GM21825 (cell line): ENCODE results near the gene MUC5B.
"Not testable (repeated sequence)": the region's sequence is repeated elsewhere in the genome, so short reads cannot be mapped to it uniquely, and the experiment has no call there.

Experiments
- ATAC-seq: cut with Tn5 transposase; IDR thresholded peaks from one replicate; pipeline ENCODE4 v1.9.1; 2021; ENCODE audit warnings: mild to moderate bottlenecking, moderate library complexity; ENCODE audit not compliant: unreplicated experiment

Gene MUC5B

DNA sequence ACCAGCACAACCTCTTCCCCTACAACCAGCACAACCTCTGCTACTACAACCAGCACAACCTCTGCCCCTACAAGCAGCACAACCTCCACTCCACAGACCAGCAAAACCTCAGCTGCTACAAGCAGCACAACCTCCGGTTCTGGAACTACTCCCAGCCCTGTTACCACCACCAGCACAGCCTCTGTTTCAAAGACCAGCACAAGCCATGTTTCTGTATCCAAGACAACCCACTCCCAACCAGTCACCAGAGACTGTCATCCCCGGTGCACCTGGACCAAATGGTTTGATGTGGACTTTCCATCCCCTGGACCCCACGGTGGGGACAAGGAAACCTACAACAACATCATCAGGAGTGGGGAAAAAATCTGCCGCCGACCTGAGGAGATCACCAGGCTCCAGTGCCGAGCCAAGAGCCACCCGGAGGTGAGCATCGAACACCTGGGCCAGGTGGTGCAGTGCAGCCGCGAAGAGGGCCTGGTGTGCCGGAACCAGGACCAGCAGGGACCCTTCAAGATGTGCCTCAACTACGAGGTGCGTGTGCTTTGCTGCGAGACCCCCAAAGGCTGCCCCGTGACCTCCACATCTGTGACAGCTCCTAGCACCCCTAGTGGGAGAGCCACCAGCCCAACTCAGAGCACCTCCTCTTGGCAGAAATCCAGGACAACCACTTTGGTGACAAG lies 34.3 kb upstream of the MUC5B start:
- not testable (repeated sequence) for ATAC-seq

DNA sequence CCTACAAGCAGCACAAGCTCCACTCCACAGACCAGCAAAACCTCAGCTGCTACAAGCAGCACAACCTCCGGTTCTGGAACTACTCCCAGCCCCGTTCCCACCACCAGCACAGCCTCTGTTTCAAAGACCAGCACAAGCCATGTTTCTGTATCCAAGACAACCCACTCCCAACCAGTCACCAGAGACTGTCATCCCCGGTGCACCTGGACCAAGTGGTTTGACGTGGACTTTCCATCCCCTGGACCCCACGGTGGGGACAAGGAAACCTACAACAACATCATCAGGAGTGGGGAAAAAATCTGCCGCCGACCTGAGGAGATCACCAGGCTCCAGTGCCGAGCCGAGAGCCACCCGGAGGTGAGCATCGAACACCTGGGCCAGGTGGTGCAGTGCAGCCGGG lies 33.0 kb upstream of the MUC5B start:
- ATAC-seq: not testable (repeated sequence)

DNA sequence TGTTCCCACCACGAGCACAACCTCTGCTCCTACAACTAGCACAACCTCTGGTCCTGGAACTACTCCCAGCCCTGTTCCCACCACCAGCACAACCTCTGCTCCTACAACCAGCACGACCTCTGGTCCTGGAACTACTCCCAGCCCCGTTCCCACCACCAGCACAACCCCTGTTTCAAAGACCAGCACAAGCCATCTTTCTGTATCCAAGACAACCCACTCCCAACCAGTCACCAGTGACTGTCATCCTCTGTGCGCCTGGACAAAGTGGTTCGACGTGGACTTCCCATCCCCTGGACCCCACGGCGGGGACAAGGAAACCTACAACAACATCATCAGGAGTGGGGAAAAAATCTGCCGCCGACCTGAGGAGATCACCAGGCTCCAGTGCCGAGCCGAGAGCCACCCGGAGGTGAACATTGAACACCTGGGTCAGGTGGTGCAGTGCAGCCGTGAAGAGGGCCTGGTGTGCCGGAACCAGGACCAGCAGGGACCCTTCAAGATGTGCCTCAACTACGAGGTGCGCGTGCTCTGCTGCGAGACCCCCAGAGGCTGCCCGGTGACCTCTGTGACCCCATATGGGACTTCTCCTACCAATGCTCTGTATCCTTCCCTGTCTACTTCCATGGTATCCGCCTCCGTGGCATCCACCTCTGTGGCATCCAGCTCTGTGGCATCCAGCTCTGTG lies 30.9 kb upstream of the MUC5B start:
- ATAC-seq: not testable (repeated sequence)

DNA sequence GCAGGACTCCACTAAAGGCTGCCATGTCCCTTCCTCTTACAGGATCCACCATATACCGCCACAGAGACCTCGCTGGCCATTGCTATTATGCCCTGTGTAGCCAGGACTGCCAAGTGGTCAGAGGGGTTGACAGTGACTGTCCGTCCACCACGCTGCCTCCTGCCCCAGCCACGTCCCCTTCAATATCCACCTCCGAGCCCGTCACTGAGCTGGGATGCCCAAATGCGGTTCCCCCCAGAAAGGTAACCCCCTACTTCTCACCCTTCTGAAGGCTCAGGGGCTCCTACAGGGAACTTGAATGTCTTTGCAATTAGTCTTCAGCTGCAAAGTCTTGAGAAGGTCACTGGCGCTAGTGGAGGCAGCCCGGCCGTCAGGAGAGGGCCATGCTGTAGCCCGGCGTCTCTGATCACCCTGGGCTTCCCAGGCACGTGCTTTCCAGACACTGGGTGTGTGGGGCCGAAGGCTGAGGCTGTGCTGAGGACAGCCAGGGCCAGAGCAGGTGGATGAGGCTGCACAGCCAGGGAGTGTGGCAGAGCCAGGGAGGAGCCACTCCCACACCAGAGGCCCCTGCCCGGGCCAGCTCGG lies 30.0 kb upstream of the MUC5B start:
- ATAC-seq: no peak

DNA sequence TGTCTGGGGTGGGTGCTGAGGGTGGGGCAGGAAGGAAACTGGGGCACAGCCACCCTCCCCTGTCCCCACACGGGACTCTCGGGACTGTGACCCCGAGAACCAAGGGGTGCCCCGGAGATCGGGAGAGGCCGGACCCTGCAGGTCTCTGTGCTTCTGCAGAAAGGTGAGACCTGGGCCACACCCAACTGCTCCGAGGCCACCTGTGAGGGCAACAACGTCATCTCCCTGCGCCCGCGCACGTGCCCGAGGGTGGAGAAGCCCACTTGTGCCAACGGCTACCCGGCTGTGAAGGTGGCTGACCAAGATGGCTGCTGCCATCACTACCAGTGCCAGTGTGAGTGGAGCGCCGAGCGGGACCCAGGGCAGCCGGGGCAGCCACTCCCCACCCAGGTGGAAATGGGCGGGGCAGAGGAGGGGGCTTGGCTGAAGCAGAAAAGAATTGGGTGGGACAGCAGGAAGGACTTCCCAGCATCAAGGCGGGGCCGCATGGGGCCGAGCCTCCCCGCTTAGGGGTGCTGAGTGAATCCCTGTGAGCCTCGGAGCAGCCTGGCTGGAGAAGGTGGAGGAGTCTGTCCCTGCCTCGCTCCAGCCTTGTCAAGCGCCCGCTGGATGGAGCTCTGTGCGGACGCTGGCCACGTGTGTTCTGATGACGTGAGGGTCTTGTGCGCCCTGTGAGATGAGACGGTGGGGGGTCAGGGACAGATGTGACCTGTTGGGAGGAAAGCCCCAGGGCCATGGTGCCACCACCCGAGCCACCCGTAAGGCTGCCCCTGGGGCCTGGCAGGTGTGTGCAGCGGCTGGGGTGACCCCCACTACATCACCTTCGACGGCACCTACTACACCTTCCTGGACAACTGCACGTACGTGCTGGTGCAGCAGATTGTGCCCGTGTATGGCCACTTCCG lies 29.3 kb upstream of the MUC5B start:
- no peak for ATAC-seq

DNA sequence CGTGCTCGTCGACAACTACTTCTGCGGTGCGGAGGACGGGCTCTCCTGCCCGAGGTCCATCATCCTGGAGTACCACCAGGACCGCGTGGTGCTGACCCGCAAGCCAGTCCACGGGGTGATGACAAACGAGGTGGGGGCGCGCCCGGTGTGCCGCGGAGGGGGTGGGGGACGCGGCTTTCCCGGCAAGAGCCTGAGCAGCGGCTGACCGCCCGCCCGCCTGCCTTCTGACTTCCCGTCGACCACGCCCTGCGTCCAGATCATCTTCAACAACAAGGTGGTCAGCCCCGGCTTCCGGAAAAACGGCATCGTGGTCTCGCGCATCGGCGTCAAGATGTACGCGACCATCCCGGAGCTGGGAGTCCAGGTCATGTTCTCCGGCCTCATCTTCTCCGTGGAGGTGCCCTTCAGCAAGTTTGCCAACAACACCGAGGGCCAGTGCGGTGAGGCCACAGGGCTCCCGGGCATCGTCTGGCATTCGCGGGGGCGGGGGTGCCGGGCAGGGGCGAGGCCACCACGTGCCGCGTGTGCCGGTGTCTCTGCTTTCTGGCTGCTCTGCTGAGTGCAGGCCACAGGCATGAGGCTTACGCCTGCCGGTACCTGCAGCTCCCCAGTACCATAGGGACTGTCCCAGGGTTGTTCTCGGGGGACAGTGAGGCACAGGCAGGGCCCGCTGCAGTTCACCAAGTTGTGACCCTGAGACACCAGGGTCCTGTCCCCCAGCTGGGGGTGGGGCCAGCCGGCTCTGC lies 28.5 kb upstream of the MUC5B start:
- ATAC-seq: no peak

DNA sequence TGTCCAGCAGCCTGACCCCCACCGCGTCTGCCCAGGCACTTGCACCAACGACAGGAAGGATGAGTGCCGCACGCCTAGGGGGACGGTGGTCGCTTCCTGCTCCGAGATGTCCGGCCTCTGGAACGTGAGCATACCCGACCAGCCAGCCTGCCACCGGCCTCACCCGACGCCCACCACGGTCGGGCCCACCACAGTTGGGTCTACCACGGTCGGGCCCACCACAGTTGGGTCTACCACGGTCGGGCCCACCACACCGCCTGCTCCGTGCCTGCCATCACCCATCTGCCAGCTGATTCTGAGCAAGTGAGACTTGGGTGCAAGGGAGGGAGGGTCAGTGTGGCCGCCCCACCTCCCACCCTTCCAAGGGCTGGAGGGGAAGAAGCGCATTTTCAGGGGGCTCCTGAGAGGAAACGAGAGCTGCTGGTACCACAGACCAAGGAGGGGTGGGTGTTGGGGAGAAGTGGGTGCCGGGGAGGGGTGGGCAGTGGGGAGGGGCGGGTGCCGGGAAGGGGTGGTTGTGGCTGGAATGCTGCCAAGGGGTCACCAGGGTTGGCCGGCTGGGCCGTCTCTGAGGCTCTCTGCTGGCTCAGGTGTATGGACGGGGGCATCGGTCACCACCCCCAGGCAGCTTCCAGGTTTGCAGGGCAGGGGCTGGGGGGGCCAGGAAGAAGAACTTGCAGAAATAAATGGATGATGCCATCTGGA lies 27.7 kb upstream of the MUC5B start:
- ATAC-seq: no peak

DNA sequence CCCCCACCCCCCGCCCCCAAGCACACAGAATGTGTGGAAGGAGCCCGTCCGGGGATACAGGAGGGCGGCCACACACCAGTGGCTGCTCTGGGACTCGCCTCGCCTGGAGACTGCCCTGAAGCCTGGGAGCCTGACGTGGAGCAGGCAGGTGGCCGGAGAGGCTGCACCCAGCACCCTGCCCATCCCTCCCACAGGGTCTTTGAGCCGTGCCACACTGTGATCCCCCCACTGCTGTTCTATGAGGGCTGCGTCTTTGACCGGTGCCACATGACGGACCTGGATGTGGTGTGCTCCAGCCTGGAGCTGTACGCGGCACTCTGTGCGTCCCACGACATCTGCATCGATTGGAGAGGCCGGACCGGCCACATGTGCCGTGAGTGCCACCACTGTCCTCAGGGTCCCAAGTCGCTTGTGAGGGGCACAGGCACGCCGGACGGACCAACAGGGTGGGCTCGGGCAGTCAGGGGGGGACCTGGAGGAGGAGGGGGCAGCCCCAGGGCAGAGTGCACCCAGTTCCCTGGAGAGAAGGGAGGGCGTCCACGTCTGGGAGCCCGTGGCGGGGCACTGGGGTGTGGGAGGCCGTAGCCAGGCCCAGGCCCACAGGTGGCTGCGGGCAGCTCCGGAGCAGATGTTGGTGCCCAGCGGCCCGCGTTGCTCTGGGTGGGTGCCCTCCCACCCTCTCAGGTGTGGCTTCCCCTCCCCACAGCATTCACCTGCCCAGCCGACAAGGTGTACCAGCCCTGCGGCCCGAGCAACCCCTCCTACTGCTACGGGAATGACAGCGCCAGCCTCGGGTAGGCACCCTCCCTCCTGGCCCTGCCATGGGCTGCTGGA lies 27.0 kb upstream of the MUC5B start:
- ATAC-seq: no peak

DNA sequence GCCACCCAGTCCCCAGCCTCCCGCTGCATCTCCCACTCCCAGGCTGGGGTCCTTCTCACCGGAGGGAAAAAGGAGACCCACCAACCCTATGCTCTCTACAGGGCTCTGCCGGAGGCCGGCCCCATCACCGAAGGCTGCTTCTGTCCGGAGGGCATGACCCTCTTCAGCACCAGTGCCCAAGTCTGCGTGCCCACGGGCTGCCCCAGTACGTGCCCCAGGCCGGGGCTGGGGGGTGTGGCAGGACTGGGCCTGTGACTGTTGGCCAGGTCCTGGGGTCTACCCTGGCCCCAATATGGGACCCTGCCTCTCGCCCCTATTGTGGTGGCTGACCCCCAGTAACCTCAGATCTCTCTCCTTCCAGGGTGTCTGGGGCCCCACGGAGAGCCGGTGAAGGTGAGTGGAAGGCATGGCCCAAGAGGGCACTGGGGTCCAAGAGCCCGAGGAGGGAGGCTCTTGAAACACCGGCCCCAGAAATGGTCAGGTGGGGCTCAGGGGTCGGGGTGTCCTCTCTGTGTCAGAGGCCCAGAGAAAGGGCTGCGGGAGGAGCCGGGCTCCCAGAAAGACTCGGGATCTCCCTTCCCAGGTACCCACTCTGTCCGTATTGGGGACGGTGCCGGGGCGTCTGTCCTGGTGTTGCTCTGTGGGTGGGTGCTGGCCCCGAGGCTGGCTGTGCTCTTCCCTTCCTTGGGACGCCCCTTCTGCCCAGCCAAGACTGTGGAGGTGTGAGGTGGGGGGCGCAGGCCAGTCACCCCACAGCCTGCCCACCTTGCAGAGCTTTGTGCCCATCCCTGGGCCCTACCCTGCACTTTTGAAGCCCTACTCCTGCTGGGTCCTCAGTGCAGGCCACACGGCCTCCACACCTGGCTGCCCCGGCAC lies 26.1 kb upstream of the MUC5B start:
- no peak for ATAC-seq

DNA sequence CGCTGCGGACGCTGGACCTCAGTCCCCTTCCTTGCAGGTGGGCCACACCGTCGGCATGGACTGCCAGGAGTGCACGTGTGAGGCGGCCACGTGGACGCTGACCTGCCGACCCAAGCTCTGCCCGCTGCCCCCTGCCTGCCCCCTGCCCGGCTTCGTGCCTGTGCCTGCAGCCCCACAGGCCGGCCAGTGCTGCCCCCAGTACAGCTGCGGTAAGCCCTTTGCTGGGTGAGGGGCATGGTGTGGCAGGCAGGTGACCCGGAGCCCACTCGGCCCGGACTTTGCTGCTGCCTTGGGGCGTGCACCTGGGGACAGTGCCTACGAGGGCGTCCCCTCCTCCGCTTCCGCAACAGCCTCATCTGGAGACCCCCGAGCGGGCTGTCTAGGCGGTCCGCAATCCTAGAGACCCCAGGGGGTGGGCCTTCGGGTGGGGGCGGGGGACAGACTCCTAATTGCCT lies 25.4 kb upstream of the MUC5B start:
- ATAC-seq: no peak

DNA sequence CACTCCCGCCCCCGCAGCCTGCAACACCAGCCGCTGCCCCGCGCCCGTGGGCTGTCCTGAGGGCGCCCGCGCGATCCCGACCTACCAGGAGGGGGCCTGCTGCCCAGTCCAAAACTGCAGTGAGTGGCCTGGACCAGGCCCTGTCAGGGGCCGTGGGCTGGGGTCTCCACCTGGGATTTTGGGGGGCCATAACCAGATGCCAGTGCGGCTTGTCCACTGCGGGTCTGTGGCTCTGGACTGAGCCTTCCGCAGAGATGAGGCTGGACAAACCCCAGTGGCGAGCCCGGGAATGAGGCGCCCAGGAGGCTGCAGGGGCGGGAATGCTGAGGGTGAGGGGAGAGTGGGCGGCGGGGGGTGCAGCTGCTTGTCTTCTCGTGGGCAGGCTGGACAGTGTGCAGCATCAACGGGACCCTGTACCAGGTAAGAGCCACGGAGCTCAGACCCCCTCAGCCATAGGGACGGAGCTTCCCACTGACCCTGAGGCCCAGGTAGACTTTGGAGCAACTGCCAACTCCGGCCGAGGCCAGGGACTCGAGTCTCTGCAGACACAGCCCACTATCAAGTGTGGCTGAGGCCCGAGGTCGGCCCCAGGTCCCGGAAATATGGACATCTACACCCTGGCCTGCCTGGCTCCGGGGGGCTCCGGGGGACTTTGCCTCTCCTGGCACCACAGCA lies 24.8 kb upstream of the MUC5B start:
- no peak for ATAC-seq

DNA sequence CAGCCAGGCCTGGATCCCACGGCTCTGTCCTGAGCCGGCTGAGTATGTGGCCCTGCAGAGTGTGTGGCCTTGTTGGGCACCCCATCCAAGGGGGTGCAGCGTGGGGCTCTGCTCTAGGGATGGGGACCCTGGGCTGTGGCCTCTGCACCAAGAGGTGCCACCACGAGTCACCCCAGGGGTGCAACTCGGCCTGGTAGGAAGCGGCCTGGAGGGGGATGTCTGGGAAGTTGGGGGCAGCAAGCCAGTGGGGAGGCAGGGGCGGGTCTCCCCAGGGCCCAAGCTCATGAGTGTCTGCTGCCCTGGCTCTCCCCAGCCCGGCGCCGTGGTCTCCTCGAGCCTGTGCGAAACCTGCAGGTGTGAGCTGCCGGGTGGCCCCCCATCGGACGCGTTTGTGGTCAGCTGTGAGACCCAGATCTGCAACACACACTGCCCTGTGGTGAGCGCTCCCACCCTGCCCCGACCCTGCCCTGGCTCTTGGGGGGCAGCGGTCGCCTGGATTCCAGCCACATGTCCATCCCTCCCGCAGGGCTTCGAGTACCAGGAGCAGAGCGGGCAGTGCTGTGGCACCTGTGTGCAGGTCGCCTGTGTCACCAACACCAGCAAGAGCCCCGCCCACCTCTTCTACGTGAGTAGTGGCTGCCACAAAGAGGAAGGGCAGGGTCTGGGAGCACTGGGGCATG lies 24.2 kb upstream of the MUC5B start:
- ATAC-seq: no peak

DNA sequence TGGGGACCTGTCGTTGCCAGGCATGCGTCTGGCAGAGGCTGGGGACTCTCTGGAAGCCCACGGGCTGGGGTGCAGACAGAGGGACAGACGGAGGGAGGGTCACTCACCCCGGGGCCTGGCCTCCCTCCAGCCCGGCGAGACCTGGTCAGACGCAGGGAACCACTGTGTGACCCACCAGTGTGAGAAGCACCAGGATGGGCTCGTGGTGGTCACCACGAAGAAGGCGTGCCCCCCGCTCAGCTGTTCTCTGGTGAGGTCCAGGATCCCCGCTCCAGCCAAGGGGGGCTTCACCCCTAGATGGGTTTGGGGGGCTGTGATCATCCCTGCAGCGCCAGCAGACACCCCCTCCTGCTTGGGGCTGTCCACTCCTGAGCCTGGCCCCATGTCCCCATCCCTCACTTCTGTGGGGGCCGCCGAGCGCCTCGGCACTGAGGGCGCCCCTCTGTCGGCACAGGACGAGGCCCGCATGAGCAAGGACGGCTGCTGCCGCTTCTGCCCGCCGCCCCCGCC lies 23.6 kb upstream of the MUC5B start:
- ATAC-seq: no peak

DNA sequence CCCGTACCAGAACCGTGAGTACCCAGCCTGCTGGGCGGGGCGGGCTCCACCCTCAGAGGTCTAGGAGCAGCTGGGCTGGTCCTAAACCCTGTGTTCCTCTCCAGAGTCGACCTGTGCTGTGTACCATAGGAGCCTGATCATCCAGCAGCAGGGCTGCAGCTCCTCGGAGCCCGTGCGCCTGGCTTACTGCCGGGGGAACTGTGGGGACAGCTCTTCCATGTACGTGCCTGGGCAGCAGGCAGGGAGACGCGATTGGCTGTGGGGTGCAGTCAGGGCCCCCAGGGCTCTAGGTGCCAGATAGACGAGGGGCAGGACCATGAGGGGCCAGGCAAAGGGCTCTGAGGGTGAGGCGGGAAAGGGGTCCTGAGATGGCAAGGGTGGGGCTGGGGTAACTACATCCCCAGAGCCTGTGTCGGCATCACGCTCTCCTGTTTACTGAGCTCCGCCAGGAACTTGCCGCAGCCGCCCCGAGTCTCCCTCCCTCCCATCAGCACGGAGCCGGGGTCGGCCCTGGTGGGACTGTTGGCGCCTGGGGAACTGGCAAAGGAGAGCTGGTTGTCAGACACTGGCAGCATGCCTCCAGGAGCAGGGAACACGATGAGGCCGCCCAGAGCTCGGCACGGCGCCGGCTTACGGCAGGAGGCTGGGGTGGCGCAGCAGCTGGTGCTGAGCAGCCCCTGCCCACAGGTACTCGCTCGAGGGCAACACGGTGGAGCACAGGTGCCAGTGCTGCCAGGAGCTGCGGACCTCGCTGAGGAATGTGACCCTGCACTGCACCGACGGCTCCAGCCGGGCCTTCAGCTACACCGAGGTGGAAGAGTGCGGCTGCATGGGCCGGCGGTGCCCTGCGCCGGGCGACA lies 22.9 kb upstream of the MUC5B start:
- ATAC-seq: no peak

DNA sequence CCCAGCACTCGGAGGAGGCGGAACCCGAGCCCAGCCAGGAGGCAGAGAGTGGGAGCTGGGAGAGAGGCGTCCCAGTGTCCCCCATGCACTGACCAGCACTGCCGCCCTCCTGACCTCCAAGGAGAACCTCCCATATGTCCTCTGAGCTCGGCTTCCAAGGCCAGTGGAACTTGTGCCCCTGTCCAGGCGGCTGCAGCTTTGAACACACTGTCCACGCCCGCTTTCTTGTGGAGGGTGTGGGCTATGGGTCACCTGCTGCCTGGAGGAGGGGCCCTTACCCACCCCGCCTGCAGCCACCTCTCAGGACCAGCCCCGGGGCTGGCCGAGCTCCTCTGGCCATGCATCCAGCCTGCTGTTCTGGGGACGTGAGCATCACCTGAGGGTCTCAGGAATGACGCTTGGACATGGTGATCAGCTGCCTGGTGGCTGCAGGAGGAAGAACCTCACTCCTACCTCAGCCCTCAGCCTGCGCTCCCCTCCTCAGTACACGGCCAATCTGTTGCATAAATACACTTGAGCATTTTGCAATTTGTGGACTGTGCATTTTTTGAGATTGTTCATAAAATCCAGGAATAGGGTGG lies 22.2 kb upstream of the MUC5B start:
- ATAC-seq: no peak
